ENCODE data around the gene KANK4. TPM values are rescaled to one million over a fixed set of nuclear protein-coding genes. Genes with fewer than 3 reads are reported as not detected.
"Not testable (repeated sequence)": the region's sequence is repeated elsewhere in the genome, so short reads cannot be mapped to it uniquely, and the experiment has no call there.

Gene KANK4
- total RNA-seq, 1 experiment from 2014 or later: 21.5 TPM

DNA sequence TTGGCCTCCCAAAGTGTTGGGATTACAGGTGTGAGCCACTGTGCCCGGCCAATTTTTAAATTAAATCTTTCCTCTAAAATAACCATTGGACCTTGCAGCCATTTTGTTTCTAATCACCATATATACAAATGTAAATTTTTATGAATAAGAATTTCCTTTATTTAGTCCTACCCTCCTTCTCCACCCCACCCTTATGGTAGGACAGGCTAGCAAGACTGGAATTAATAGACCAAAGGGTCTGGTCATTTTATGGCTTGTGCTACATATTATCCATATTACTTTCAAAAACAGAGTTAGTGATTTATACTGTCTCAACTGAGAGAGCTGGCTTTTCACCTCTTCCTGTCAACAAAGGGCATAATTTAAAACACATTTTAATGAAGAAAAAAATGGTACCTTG, 98.1 kb downstream of the KANK4 start:
- Mint-ChIP-seq H3K36me3 (ENCODE audit: insufficient read depth, unreplicated experiment) (no peaks in the 10 kb centered on the region), H3K27ac (ENCODE audit: unreplicated experiment) (no peak overlapping the region), H3K4me1 (ENCODE audit: low read depth, unreplicated experiment) (no peaks in the 10 kb centered on the region), H3K9me3 (ENCODE audit: unreplicated experiment) (no peaks in the 10 kb centered on the region), H3K4me3 (ENCODE audit: unreplicated experiment) (no peak overlapping the region), H3K27me3 (ENCODE audit: insufficient read depth, unreplicated experiment) (no peaks in the 10 kb centered on the region)
- CTCF ChIA-PET: no interaction called here
- no TSS peak for BruUV-seq (replicated peaks)
- no peaks in the 10 kb centered on the region for H3K4me1 ChIP-seq
- DNase-seq: no peak
- POLR2A ChIA-PET: no interaction called here
- H3K36me3 ChIP-seq (ENCODE audit: control insufficient read depth, insufficient read depth, low read length): no peaks in the 10 kb centered on the region
- H3K27me3 ChIP-seq (replicated peaks; ENCODE audit: control insufficient read depth, insufficient read depth, low read length): no peaks in the 10 kb centered on the region
- TF ChIP-seq, protein P1, sequence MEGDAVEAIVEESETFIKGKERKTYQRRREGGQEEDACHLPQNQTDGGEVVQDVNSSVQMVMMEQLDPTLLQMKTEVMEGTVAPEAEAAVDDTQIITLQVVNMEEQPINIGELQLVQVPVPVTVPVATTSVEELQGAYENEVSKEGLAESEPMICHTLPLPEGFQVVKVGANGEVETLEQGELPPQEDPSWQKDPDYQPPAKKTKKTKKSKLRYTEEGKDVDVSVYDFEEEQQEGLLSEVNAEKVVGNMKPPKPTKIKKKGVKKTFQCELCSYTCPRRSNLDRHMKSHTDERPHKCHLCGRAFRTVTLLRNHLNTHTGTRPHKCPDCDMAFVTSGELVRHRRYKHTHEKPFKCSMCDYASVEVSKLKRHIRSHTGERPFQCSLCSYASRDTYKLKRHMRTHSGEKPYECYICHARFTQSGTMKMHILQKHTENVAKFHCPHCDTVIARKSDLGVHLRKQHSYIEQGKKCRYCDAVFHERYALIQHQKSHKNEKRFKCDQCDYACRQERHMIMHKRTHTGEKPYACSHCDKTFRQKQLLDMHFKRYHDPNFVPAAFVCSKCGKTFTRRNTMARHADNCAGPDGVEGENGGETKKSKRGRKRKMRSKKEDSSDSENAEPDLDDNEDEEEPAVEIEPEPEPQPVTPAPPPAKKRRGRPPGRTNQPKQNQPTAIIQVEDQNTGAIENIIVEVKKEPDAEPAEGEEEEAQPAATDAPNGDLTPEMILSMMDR (IDR thresholded peaks at IDR 0.05; ENCODE audit: insufficient read depth in 1 of 2, low read depth in 1 of 2, low read length in 1 of 2, severe bottlenecking in 1 of 2, unreplicated experiment in 1 of 2): no peak
- H3K9me3 ChIP-seq: no peaks in the 10 kb centered on the region
- intact Hi-C loops (cut with micrococcal nuclease; ENCODE audit: unreplicated experiment): no loop called here
- no peak overlapping the region for H3K4me3 ChIP-seq (ENCODE audit: low read depth, low read length)

DNA sequence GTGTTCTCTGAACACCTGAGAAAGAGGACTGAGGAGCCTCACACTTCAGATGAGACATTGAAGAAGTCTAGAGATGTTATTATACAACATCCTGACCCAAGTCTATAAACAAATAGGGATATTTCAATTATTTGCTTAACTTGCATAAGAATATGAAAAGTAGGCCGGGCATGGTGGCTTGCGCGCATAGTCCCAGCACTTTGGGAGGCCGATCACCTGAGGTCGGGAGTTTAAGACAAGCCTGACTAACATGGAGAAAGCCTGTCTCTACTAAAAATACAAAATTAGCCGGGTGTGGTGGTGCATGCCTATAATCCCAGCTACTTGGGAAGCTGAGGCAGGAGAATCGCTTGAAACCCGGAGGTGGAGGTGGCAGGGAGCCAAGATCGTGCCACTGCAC, 98.8 kb downstream of the KANK4 start:
- DNase-seq; H3K27me3 ChIP-seq (replicated peaks; ENCODE audit: control insufficient read depth, insufficient read depth, low read length); H3K27me3 Mint-ChIP-seq (ENCODE audit: insufficient read depth, unreplicated experiment); H3K27ac Mint-ChIP-seq (ENCODE audit: unreplicated experiment); H3K4me3 Mint-ChIP-seq (ENCODE audit: unreplicated experiment); H3K4me1 Mint-ChIP-seq (ENCODE audit: low read depth, unreplicated experiment); H3K36me3 ChIP-seq (ENCODE audit: control insufficient read depth, insufficient read depth, low read length); H3K9me3 Mint-ChIP-seq (ENCODE audit: unreplicated experiment); H3K4me1 ChIP-seq; H3K4me3 ChIP-seq (ENCODE audit: low read depth, low read length); H3K36me3 Mint-ChIP-seq (ENCODE audit: insufficient read depth, unreplicated experiment); CTCF ChIA-PET; intact Hi-C loops (cut with micrococcal nuclease; ENCODE audit: unreplicated experiment); POLR2A ChIA-PET; H3K9me3 ChIP-seq; BruUV-seq (replicated peaks): not testable (repeated sequence)

DNA sequence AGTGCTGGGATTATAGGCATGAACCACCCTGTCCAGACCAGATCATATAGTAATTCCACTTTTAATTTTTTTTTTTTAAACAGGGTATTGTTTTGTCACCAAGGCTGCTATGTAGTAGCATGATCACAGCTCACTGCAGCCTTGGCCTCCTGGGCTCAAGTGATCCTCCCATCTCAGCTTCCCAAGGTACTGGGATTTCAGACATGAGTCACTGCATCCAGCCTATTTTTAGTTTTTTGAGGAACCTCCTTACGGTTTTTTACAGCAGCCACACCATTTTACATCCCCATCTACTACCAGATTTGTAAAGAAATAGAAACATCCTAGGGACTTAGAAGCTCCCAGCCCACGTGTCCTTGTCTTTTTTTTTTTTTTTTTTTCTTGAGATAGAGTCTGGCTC, 100.6 kb downstream of the KANK4 start:
- Histone ChIP-seq H3K27me3 (replicated peaks; ENCODE audit: control insufficient read depth, insufficient read depth, low read length) (no peaks in the 10 kb centered on the region), H3K4me1 (no peaks in the 10 kb centered on the region), H3K4me3 (ENCODE audit: low read depth, low read length) (no peak overlapping the region), H3K9me3 (no peaks in the 10 kb centered on the region), H3K36me3 (ENCODE audit: control insufficient read depth, insufficient read depth, low read length) (no peaks in the 10 kb centered on the region)
- no peaks in the 10 kb centered on the region for H3K9me3 Mint-ChIP-seq (ENCODE audit: unreplicated experiment)
- no peak overlapping the region for H3K27ac Mint-ChIP-seq (ENCODE audit: unreplicated experiment)
- no peak overlapping the region for H3K4me3 Mint-ChIP-seq (ENCODE audit: unreplicated experiment)
- no peak for DNase-seq
- CTCF ChIA-PET: no interaction called here
- POLR2A ChIA-PET: no interaction called here
- no peaks in the 10 kb centered on the region for H3K4me1 Mint-ChIP-seq (ENCODE audit: low read depth, unreplicated experiment)
- no peaks in the 10 kb centered on the region for H3K36me3 Mint-ChIP-seq (ENCODE audit: insufficient read depth, unreplicated experiment)
- intact Hi-C loops (cut with micrococcal nuclease; ENCODE audit: unreplicated experiment): no loop called here
- BruUV-seq (replicated peaks): no TSS peak
- TF ChIP-seq, protein P1 (IDR thresholded peaks at IDR 0.05; ENCODE audit: insufficient read depth in 1 of 2, low read depth in 1 of 2, low read length in 1 of 2, severe bottlenecking in 1 of 2, unreplicated experiment in 1 of 2): no peak
- no peaks in the 10 kb centered on the region for H3K27me3 Mint-ChIP-seq (ENCODE audit: insufficient read depth, unreplicated experiment)
